ENCODE results near the gene ABCA4. TPM values are rescaled to one million over a fixed set of nuclear protein-coding genes. Genes with fewer than 3 reads are reported as not detected.

ABCA4 gene
- total RNA-seq, 4 donors from 2014 or later = 0.49 to 2.0 (median 1.0) TPM; not detected in 1

- DNase-seq = no peak
- intact Hi-C loops (cut with DNase I; ENCODE audit: low total_unique reads) = no loop called here
- Histone ChIP-seq H3K36me3 (no peaks in the 10 kb centered on the region), H3K4me1 (no peaks in the 10 kb centered on the region), H3K4me3 (no peak overlapping the region), H3K27me3 (no peaks in the 10 kb centered on the region), H3K27ac (no peak overlapping the region), H3K9me3 (no peaks in the 10 kb centered on the region)
- no peak for TF ChIP-seq POLR2A (IDR thresholded peaks at IDR 0.05)
- TF ChIP-seq, protein P1, sequence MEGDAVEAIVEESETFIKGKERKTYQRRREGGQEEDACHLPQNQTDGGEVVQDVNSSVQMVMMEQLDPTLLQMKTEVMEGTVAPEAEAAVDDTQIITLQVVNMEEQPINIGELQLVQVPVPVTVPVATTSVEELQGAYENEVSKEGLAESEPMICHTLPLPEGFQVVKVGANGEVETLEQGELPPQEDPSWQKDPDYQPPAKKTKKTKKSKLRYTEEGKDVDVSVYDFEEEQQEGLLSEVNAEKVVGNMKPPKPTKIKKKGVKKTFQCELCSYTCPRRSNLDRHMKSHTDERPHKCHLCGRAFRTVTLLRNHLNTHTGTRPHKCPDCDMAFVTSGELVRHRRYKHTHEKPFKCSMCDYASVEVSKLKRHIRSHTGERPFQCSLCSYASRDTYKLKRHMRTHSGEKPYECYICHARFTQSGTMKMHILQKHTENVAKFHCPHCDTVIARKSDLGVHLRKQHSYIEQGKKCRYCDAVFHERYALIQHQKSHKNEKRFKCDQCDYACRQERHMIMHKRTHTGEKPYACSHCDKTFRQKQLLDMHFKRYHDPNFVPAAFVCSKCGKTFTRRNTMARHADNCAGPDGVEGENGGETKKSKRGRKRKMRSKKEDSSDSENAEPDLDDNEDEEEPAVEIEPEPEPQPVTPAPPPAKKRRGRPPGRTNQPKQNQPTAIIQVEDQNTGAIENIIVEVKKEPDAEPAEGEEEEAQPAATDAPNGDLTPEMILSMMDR (IDR thresholded peaks at IDR 0.05) = no peak
Measured at GRCh38 chr1:94122201-94122970, 1.4 kb upstream of the ABCA4 start.

DNA sequence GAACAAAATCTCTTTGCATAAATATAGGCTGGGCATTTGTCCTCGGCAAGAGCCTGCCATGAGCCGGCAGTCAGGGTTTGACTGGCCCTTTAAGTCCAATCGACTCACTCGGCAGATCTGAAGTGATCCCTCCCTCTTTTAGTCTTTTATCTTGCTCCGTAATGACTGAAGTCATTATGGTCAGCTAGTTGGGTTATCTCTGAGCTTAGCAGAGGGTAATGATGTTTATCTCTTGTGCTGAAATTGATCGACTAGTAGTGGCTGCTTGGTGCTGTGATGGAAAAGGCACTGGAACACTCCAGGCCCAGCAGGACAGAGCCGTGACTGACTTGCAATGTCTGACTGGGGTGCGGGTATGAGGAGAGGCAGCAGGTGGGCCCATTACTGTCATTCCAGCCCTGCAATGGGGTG is 468 bp upstream of the ABCA4 start:
- intact Hi-C loops (cut with DNase I; ENCODE audit: low total_unique reads) = no loop called here
- no peaks in the 10 kb centered on the region for H3K4me1 ChIP-seq
- no peak for DNase-seq
- no peak overlapping the region for H3K27ac ChIP-seq
- no peak for TF ChIP-seq POLR2A (IDR thresholded peaks at IDR 0.05)
- TF ChIP-seq, protein P1 (IDR thresholded peaks at IDR 0.05) = no peak
- no peaks in the 10 kb centered on the region for H3K36me3 ChIP-seq
- H3K9me3 ChIP-seq = no peaks in the 10 kb centered on the region
- H3K4me3 ChIP-seq = no peak overlapping the region
- no peaks in the 10 kb centered on the region for H3K27me3 ChIP-seq

GRCh38 chr1:94120570-94120901 is 412 bp downstream of the ABCA4 start:
- H3K4me3 ChIP-seq = no peak overlapping the region
- no peak overlapping the region for H3K27ac ChIP-seq
- no peak for TF ChIP-seq POLR2A (IDR thresholded peaks at IDR 0.05)
- TF ChIP-seq, protein P1 (IDR thresholded peaks at IDR 0.05) = no peak
- H3K36me3 ChIP-seq = no peaks in the 10 kb centered on the region
- DNase-seq = no peak
- H3K9me3 ChIP-seq = no peaks in the 10 kb centered on the region
- no peaks in the 10 kb centered on the region for H3K27me3 ChIP-seq
- no peaks in the 10 kb centered on the region for H3K4me1 ChIP-seq
- intact Hi-C loops (cut with DNase I; ENCODE audit: low total_unique reads) = no loop called here

DNA sequence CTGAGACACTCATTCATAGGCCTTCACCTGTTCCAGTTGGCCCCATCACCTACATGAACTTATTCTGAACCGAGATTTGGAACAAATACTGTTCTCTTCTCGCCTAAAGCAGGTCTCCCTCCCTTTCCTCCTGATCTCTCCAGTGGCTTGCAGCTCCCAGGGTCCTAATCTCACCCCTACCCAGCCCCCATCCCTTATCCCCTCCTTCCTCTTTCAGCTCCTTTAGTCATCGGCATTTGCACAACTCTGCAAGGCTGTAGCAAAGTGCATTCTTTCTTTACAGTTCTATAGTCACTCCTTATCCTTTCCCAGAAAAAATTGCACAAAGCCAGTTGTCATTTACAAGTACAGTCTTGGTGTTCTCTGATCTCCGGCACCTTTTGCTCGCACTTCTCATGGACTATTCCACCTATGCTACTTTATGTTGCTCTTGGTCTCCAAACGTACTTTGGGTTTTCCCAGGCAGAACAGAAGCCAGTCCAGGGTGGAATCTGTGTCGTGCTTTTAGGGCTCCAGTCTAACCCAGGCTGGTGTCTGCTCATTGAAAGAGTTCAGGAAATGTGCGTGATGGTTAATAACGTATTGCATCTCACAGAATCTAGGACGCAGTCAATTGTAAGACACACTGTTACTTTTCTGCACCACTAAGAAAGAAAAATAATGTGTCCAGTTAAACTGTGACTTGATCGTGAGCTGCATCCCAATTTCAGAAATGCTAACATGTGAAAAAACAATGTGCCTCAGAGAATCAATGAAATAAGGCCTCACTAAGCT is 965 bp downstream of the ABCA4 start:
- Histone ChIP-seq H3K27ac (no peak overlapping the region), H3K4me1 (no peaks in the 10 kb centered on the region), H3K27me3 (no peaks in the 10 kb centered on the region), H3K36me3 (no peaks in the 10 kb centered on the region), H3K9me3 (no peaks in the 10 kb centered on the region), H3K4me3 (no peak overlapping the region)
- no peak for DNase-seq
- intact Hi-C loops (cut with DNase I; ENCODE audit: low total_unique reads) = no loop called here
- TF ChIP-seq, protein P1 (IDR thresholded peaks at IDR 0.05) = no peak
- no peak for TF ChIP-seq POLR2A (IDR thresholded peaks at IDR 0.05)

- TF ChIP-seq, protein P1 (IDR thresholded peaks at IDR 0.05) = no peak
- TF ChIP-seq POLR2A (IDR thresholded peaks at IDR 0.05) = no peak
- H3K27ac ChIP-seq = no peak overlapping the region
- H3K4me1 ChIP-seq = no peaks in the 10 kb centered on the region
- no peak for DNase-seq
- H3K36me3 ChIP-seq = no peaks in the 10 kb centered on the region
- no peaks in the 10 kb centered on the region for H3K9me3 ChIP-seq
- H3K4me3 ChIP-seq = no peak overlapping the region
- intact Hi-C loops (cut with DNase I; ENCODE audit: low total_unique reads) = no loop called here
- no peaks in the 10 kb centered on the region for H3K27me3 ChIP-seq
Measured at GRCh38 chr1:94119306-94119705, 1.6 kb downstream of the ABCA4 start.
